Parathyroid adenoma (tissue), 2 donors: Measurements from ENCODE around the gene ABCC1.

ENCODE experiments used
- H2AFZ ChIP-seq: fragments of 300-600 bp; sonication (generic); one replicate; pipeline ENCODE4 v1.7.0; 2017; ENCODE audit warnings: antibody characterized with exemption, mild to moderate bottlenecking
- H3K27ac ChIP-seq: fragments of 300-600 bp; sonication (generic); one replicate; pipeline ENCODE4 v1.7.0; 2017
- H3K27me3 ChIP-seq: fragments of 300-600 bp; sonication (generic); one replicate; pipeline ENCODE4 v1.7.0; 2017; ENCODE audit warnings: low read length; ENCODE audit not compliant: control insufficient read depth, insufficient read depth
- H3K36me3 ChIP-seq: fragments of 300-600 bp; sonication (generic); one replicate; pipeline ENCODE4 v1.7.0; 2017; ENCODE audit warnings: low read length; ENCODE audit not compliant: control insufficient read depth, insufficient read depth
- H3K4me1 ChIP-seq: fragments of 300-600 bp; sonication (generic); one replicate; pipeline ENCODE4 v1.7.0; 2017; ENCODE audit warnings: control low read depth
- H3K4me2 ChIP-seq: fragments of 300-600 bp; sonication (generic); one replicate; pipeline ENCODE4 v1.7.0; 2017; ENCODE audit warnings: low read length
- H3K4me3 ChIP-seq: fragments of 300-600 bp; sonication (generic); one replicate; pipeline ENCODE4 v1.7.0; 2017; ENCODE audit warnings: low read depth, low read length
- H3K79me2 ChIP-seq: fragments of 300-600 bp; sonication (generic); one replicate; pipeline ENCODE4 v1.7.0; 2017; ENCODE audit warnings: control low read depth
- H3K9ac ChIP-seq: fragments of 300-600 bp; sonication (generic); one replicate; pipeline ENCODE4 v1.7.0; 2017; ENCODE audit warnings: mild to moderate bottlenecking
- H3K9me3 ChIP-seq: fragments of 300-600 bp; sonication (generic); one replicate; pipeline ENCODE4 v1.7.0; 2017; ENCODE audit warnings: low read length; ENCODE audit not compliant: control insufficient read depth
- TF ChIP-seq, protein P1 (sequence below): fragments of 300-600 bp; sonication (generic); IDR thresholded peaks from one replicate; pipeline ENCODE4 v1.7.0; 2017; ENCODE audit warnings: antibody characterized with exemption, mild to moderate bottlenecking
- donor health status: primary hyperparathyroidism.

The ABCC1 gene

DNA sequence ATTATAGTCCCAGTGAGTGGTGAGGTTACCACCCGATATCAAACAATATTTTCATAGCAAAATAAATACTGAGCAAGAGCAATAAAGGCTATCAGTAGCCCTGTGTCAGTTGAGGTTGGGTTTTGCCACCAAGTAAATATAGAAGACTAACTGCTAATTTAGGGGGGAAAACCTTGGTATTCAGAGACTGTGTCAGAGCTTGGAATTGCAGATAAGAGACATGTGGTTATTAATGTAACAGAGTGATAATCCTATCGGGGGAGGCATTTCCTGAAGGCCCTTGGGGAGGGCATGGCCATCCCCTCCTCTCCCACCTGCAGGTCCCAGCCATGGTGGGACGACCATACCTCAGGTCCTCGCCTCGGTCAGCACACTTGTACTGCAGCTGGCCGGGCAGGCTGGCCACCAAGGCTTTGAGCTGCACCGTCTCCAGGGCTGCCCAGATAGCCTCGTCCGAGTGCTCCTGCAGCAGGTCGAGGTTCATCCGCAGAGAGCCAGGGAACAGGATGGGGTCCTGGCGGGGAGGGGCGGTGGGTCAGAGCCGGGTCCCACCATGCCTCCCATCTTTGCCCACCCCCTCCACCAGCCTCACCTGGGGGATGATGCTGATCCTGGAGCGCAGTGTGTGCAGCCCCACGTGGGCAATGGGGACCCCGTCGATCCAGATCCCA lies 205.0 kb downstream of the ABCC1 start:
- no peak overlapping the region for H2AFZ ChIP-seq
- H3K9ac ChIP-seq: no peak overlapping the region
- no peaks in the 10 kb centered on the region for H3K4me1 ChIP-seq
- H3K36me3 ChIP-seq: no peaks in the 10 kb centered on the region
- H3K27ac ChIP-seq: no peak overlapping the region
- no peak overlapping the region for H3K4me2 ChIP-seq
- no peaks in the 10 kb centered on the region for H3K27me3 ChIP-seq
- H3K4me3 ChIP-seq: no peak overlapping the region
- TF ChIP-seq, protein P1, sequence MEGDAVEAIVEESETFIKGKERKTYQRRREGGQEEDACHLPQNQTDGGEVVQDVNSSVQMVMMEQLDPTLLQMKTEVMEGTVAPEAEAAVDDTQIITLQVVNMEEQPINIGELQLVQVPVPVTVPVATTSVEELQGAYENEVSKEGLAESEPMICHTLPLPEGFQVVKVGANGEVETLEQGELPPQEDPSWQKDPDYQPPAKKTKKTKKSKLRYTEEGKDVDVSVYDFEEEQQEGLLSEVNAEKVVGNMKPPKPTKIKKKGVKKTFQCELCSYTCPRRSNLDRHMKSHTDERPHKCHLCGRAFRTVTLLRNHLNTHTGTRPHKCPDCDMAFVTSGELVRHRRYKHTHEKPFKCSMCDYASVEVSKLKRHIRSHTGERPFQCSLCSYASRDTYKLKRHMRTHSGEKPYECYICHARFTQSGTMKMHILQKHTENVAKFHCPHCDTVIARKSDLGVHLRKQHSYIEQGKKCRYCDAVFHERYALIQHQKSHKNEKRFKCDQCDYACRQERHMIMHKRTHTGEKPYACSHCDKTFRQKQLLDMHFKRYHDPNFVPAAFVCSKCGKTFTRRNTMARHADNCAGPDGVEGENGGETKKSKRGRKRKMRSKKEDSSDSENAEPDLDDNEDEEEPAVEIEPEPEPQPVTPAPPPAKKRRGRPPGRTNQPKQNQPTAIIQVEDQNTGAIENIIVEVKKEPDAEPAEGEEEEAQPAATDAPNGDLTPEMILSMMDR: no peak
- peaks cover 2% of the 10 kb centered on the region for H3K79me2 ChIP-seq
- no peaks in the 10 kb centered on the region for H3K9me3 ChIP-seq

DNA sequence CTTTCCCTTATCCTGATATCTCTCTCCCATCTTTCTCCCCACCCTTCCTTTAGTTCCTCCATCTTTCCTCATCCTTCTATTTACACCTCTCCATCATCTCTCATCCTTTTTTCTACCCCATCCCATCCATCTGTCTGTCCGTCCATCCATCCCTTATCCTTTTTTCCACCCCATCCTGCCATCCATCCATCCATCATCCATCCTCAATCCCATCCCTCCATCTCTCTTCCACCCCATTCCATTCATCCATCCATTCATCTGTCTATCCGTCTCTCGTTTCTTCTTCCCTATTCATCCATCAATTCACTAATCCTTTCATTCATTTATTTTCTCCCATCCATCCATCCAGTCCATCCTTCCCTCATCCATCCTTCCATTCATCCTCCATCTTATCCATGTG lies 205.8 kb downstream of the ABCC1 start:
- Histone ChIP-seq H2AFZ (no peak overlapping the region), H3K9me3 (no peaks in the 10 kb centered on the region), H3K27ac (no peak overlapping the region), H3K4me3 (no peak overlapping the region), H3K79me2 (peaks cover 2% of the 10 kb centered on the region), H3K9ac (no peak overlapping the region), H3K36me3 (no peaks in the 10 kb centered on the region), H3K4me1 (no peaks in the 10 kb centered on the region), H3K4me2 (no peak overlapping the region), H3K27me3 (no peaks in the 10 kb centered on the region)
- TF ChIP-seq, protein P1: no peak

DNA sequence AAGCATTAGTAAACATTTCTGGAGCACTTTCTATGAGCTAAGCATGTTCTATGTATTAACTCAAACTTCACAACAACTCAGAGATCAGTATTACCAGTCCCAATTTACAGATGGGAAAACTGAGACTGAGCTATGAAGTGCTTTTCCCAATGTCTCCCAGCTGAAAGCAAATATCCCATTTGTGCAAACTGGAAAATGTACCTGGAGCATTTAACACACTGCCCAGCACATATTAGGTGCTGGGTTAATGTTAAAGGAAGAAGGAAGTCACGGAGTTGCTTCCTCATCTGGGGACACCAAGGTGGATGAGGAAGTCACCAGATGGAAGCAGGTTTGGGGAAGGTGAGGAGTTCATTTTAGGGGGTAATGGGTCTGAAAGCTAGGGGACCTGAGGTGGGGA lies 207.8 kb downstream of the ABCC1 start:
- H3K27ac ChIP-seq: no peak overlapping the region
- no peak overlapping the region for H3K4me3 ChIP-seq
- no peak overlapping the region for H3K4me2 ChIP-seq
- TF ChIP-seq, protein P1: no peak
- peaks cover 2% of the 10 kb centered on the region for H3K79me2 ChIP-seq
- no peak overlapping the region for H2AFZ ChIP-seq
- no peak overlapping the region for H3K9ac ChIP-seq
- no peaks in the 10 kb centered on the region for H3K4me1 ChIP-seq
- H3K36me3 ChIP-seq: no peaks in the 10 kb centered on the region
- no peaks in the 10 kb centered on the region for H3K27me3 ChIP-seq
- no peaks in the 10 kb centered on the region for H3K9me3 ChIP-seq

DNA sequence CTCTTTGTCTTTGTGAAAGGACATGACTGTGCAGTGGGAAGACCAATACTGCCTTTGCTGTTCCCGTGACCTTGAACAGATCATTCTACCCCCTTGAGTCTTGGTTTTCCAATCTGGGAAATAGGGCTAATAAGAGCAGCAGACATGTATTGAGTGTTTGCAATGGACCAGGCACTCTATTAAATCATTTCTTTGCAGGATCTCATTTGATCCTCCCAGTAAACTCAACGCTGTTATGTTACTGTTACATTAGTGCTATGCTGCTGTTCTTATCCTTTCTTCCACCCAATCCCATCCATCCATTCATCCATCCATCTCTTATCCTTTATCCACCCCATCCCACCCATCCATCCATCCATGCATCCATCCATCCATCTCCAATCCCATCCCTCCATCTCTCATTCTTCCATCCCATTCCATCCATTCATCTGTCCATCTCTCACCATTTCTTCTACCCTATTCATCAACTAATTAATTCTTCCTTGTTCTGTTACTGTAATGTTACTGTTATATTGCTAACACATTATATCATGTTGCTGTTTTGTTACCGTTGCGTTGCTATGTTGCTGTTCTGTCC lies 208.8 kb downstream of the ABCC1 start:
- Histone ChIP-seq H3K4me1 (no peaks in the 10 kb centered on the region), H2AFZ (no peak overlapping the region), H3K79me2 (peaks cover 2% of the 10 kb centered on the region), H3K36me3 (no peaks in the 10 kb centered on the region), H3K4me2 (no peak overlapping the region), H3K4me3 (no peak overlapping the region), H3K9ac (no peak overlapping the region), H3K27me3 (no peaks in the 10 kb centered on the region), H3K9me3 (no peaks in the 10 kb centered on the region), H3K27ac (no peak overlapping the region)
- TF ChIP-seq, protein P1: no peak
